Brain microvascular endothelial cell (primary cell): ENCODE data around the gene ATP1A1.
A peak's percentile ranks its signal among the peaks of the same experiment; 100 is the strongest.

ENCODE experiments used
- DNase-seq: peaks from one replicate; pipeline ENCODE4 v3.0.0-alpha.2; 2020
- H3K27ac ChIP-seq: fragments of 250-450 bp; sonication (Bioruptor Pico); 2 replicates; pipeline ENCODE4 v1.5.1; 2020; ENCODE audit warnings: mild to moderate bottlenecking, moderate library complexity
- H3K27me3 ChIP-seq: fragments of 250-450 bp; sonication (Bioruptor Pico); replicated peaks from 2 replicates; pipeline ENCODE4 v1.5.1; 2020; ENCODE audit warnings: mild to moderate bottlenecking
- H3K36me3 ChIP-seq: fragments of 250-450 bp; sonication (Bioruptor Pico); replicated peaks from 2 replicates; pipeline ENCODE4 v1.5.1; 2020; ENCODE audit warnings: mild to moderate bottlenecking
- H3K4me3 ChIP-seq: 2 replicates; pipeline ENCODE4 v1.5.1; 2011; ENCODE audit warnings: low read depth, mild to moderate bottlenecking, control low read depth, low read length, moderate library complexity
- CTCF ChIP-seq: IDR thresholded peaks from 2 replicates; pipeline ENCODE4 v1.5.1; 2011; ENCODE audit warnings: low read depth, mild to moderate bottlenecking, moderate library complexity, low read length, control low read depth, inconsistent platforms; ENCODE audit errors: missing control alignments
- in situ Hi-C: cut with HindIII; loops from 2 replicates; pipeline ENCODE4 v1.10.0; 2017; ENCODE audit warnings: low sequenced_read_pairs, low pct_ligation_motif_present

The ATP1A1 gene

GRCh38 chr1:116417678-116418077 is 44.6 kb downstream of the ATP1A1 start:
- in situ Hi-C loops = no loop called here
- no peaks in the 10 kb centered on the region for H3K27me3 ChIP-seq
- TF ChIP-seq CTCF = no peak
- H3K36me3 ChIP-seq = no peaks in the 10 kb centered on the region
- no peak overlapping the region for H3K27ac ChIP-seq
- DNase-seq = no peak
- H3K4me3 ChIP-seq = peak overlapping the region; percentile 67

GRCh38 chr1:116418091-116418830 is 45.2 kb downstream of the ATP1A1 start:
- no peaks in the 10 kb centered on the region for H3K27me3 ChIP-seq
- in situ Hi-C loops = no loop called here
- peak overlapping the region; percentile 2 for H3K27ac ChIP-seq
- DNase-seq = peak; percentile 65
- no peaks in the 10 kb centered on the region for H3K36me3 ChIP-seq
- no peak for TF ChIP-seq CTCF
- peak overlapping the region; percentile 67 for H3K4me3 ChIP-seq

GRCh38 chr1:116420417-116421200 is 47.6 kb downstream of the ATP1A1 start:
- no peak for DNase-seq
- Histone ChIP-seq H3K27me3 (no peaks in the 10 kb centered on the region), H3K4me3 (no peak overlapping the region), H3K27ac (no peak overlapping the region), H3K36me3 (no peaks in the 10 kb centered on the region)
- in situ Hi-C loops = no loop called here
- TF ChIP-seq CTCF = no peak

GRCh38 chr1:116424438-116424837 is 51.4 kb downstream of the ATP1A1 start:
- H3K4me3 ChIP-seq = no peak overlapping the region
- no peak overlapping the region for H3K27ac ChIP-seq
- no peaks in the 10 kb centered on the region for H3K36me3 ChIP-seq
- no peaks in the 10 kb centered on the region for H3K27me3 ChIP-seq
- TF ChIP-seq CTCF = no peak
- in situ Hi-C loops = no loop called here
- no peak for DNase-seq

- no peaks in the 10 kb centered on the region for H3K27me3 ChIP-seq
- no peak for DNase-seq
- H3K4me3 ChIP-seq = no peak overlapping the region
- no peak overlapping the region for H3K27ac ChIP-seq
- in situ Hi-C loops = no loop called here
- TF ChIP-seq CTCF = no peak
- no peaks in the 10 kb centered on the region for H3K36me3 ChIP-seq
Measured at GRCh38 chr1:116424863-116425262, 51.8 kb downstream of the ATP1A1 start.

GRCh38 chr1:116425987-116426386 is 52.9 kb downstream of the ATP1A1 start:
- Histone ChIP-seq H3K27me3 (no peaks in the 10 kb centered on the region), H3K4me3 (no peak overlapping the region), H3K27ac (no peak overlapping the region), H3K36me3 (no peaks in the 10 kb centered on the region)
- DNase-seq = no peak
- in situ Hi-C loops = no loop called here
- no peak for TF ChIP-seq CTCF
